RCC 7860 (cell line): ENCODE results near the gene ZNF385B.

Experiments used
- DNase-seq: peaks from one replicate; pipeline ENCODE4 v3.0.0-alpha.2; 2015; ENCODE audit warnings: low spot score
- FAIRE-seq: peaks from 2 replicates; lab custom pipeline; 2012; peaks lifted over from hg19 to GRCh38; lab: Jason Lieb, UNC

ZNF385B gene

GRCh38 chr2:179559108-179559806 is 302.2 kb downstream of the ZNF385B start:
- no peak for DNase-seq
- FAIRE-seq: no peak

- FAIRE-seq (no peak), DNase-seq (no peak)
Measured at GRCh38 chr2:179558010-179558934, 303.1 kb downstream of the ZNF385B start.

GRCh38 chr2:179556425-179556824 is 305.0 kb downstream of the ZNF385B start:
- DNase-seq: no peak

GRCh38 chr2:179555691-179556283 is 305.6 kb downstream of the ZNF385B start:
- FAIRE-seq (no peak), DNase-seq (no peak)

More at GRCh38 chr2:179556425-179556824, 305.0 kb downstream of the ZNF385B start:
- FAIRE-seq: no peak

GRCh38 chr2:179554639-179555386 is 306.6 kb downstream of the ZNF385B start:
- DNase-seq (no peak), FAIRE-seq (no peak)

- FAIRE-seq: no peak
- no peak for DNase-seq
Measured at GRCh38 chr2:179553382-179553781, 308.0 kb downstream of the ZNF385B start.

GRCh38 chr2:179551539-179552045 is 309.8 kb downstream of the ZNF385B start:
- DNase-seq (no peak), FAIRE-seq (no peak)

- FAIRE-seq (no peak), DNase-seq (no peak)
Measured at GRCh38 chr2:179550849-179551248, 310.6 kb downstream of the ZNF385B start.

GRCh38 chr2:179550214-179550613 is 311.2 kb downstream of the ZNF385B start:
- no peak for DNase-seq
- no peak for FAIRE-seq

- FAIRE-seq (no peak), DNase-seq (no peak)
Measured at GRCh38 chr2:179546656-179547055, 314.8 kb downstream of the ZNF385B start.

- FAIRE-seq: no peak
Measured at GRCh38 chr2:179545024-179545423, 316.4 kb downstream of the ZNF385B start.

GRCh38 chr2:179543361-179543901 is 318.0 kb downstream of the ZNF385B start:
- FAIRE-seq: no peak

More at GRCh38 chr2:179545024-179545423, 316.4 kb downstream of the ZNF385B start:
- no peak for DNase-seq

GRCh38 chr2:179541586-179541985 is 319.8 kb downstream of the ZNF385B start:
- no peak for DNase-seq
- FAIRE-seq: no peak

More at GRCh38 chr2:179543361-179543901, 318.0 kb downstream of the ZNF385B start:
- no peak for DNase-seq

GRCh38 chr2:179539124-179539511 is 322.3 kb downstream of the ZNF385B start:
- no peak for FAIRE-seq
- DNase-seq: no peak

- DNase-seq (no peak), FAIRE-seq (no peak)
Measured at GRCh38 chr2:179538406-179539123, 322.8 kb downstream of the ZNF385B start.

- DNase-seq: no peak
Measured at GRCh38 chr2:179536185-179536584, 325.2 kb downstream of the ZNF385B start.

GRCh38 chr2:179533875-179534274 is 327.5 kb downstream of the ZNF385B start:
- FAIRE-seq: no peak
- DNase-seq: no peak

More at GRCh38 chr2:179536185-179536584, 325.2 kb downstream of the ZNF385B start:
- FAIRE-seq: no peak

GRCh38 chr2:179532863-179533278 is 328.5 kb downstream of the ZNF385B start:
- no peak for FAIRE-seq
- no peak for DNase-seq

- no peak for FAIRE-seq
- DNase-seq: no peak
Measured at GRCh38 chr2:179528576-179529069, 332.8 kb downstream of the ZNF385B start.
